ENCODE measurements around the gene GNPTG.
A peak's percentile ranks its signal among the peaks of the same experiment; 100 is the strongest.

GNPTG gene

GRCh38 chr16:1309888-1310831, 41.6 kb upstream of the GNPTG start:
- peak; percentile 57 for DNase-seq (ENCODE audit: low read depth)
- TF ChIP-seq CTCF (conservative IDR thresholded peaks at IDR 0.05; ENCODE audit: low read depth, low read length), result no peak
- H3K4me3 ChIP-seq (ENCODE audit: low read depth, low read length), result peak overlapping the region; percentile 74

- no peak for TF ChIP-seq CTCF (conservative IDR thresholded peaks at IDR 0.05; ENCODE audit: low read depth, low read length)
- peak overlapping the region; percentile 74 for H3K4me3 ChIP-seq (ENCODE audit: low read depth, low read length)
- DNase-seq (ENCODE audit: low read depth), result peak; percentile 44
These were observed 40.9 kb upstream of the GNPTG start for GRCh38 chr16:1310832-1311200.

GRCh38 chr16:1311212-1311737, 40.5 kb upstream of the GNPTG start:
- TF ChIP-seq CTCF (conservative IDR thresholded peaks at IDR 0.05; ENCODE audit: low read depth, low read length), result peak; percentile 8
- peak overlapping the region; percentile 74 for H3K4me3 ChIP-seq (ENCODE audit: low read depth, low read length)
- DNase-seq (ENCODE audit: low read depth), result no peak

- peak overlapping the region; percentile 74 for H3K4me3 ChIP-seq (ENCODE audit: low read depth, low read length)
- TF ChIP-seq CTCF (conservative IDR thresholded peaks at IDR 0.05; ENCODE audit: low read depth, low read length), result no peak
- peak; percentile 34 for DNase-seq (ENCODE audit: low read depth)
These were observed 39.8 kb upstream of the GNPTG start for GRCh38 chr16:1311738-1312466.

- no peak for TF ChIP-seq CTCF (conservative IDR thresholded peaks at IDR 0.05; ENCODE audit: low read depth, low read length)
- DNase-seq (ENCODE audit: low read depth), result no peak
- no peak overlapping the region for H3K4me3 ChIP-seq (ENCODE audit: low read depth, low read length)
These were observed 39.3 kb upstream of the GNPTG start for GRCh38 chr16:1312467-1312816.

- H3K4me3 ChIP-seq (ENCODE audit: low read depth, low read length), result no peak overlapping the region
- no peak for DNase-seq (ENCODE audit: low read depth)
- TF ChIP-seq CTCF (conservative IDR thresholded peaks at IDR 0.05; ENCODE audit: low read depth, low read length), result no peak
These were observed 38.8 kb upstream of the GNPTG start for GRCh38 chr16:1312903-1313302.

All from choroid plexus epithelial cell (primary cell).